NCI-H526 (cell line): ENCODE results near the gene CAPRIN1.

ENCODE experiments used
- DNase-seq, 2 experiments: peaks; one replicate each; lab custom pipeline; 2025; lab: John Stamatoyannopoulos, UW

The CAPRIN1 gene

GRCh38 chr11:34051349-34052035 lies at the start of gene CAPRIN1:
Gene CAPRIN1, plus strand, starts transcription at chr11:34051731. Its CDS starts 690 bp downstream, at chr11:34052421.
- DNase-seq, result peak; percentile 96 to 99

GRCh38 chr11:34002420-34002819 lies 49.1 kb upstream of the CAPRIN1 start:
- DNase-seq, result peak; percentile 53 to 70

- no peak for DNase-seq
These were observed 47.3 kb upstream of the CAPRIN1 start for GRCh38 chr11:34004236-34004635.

GRCh38 chr11:34006876-34007275 lies 44.7 kb upstream of the CAPRIN1 start:
- DNase-seq, result no peak

GRCh38 chr11:34012734-34013133 lies 38.8 kb upstream of the CAPRIN1 start:
- no peak for DNase-seq

GRCh38 chr11:34013898-34014571 lies 37.5 kb upstream of the CAPRIN1 start:
- no peak for DNase-seq

GRCh38 chr11:34021977-34022735 lies 29.4 kb upstream of the CAPRIN1 start:
- DNase-seq, result no peak

GRCh38 chr11:34026432-34026831 lies 25.1 kb upstream of the CAPRIN1 start:
- no peak for DNase-seq

- no peak for DNase-seq
These were observed 23.8 kb upstream of the CAPRIN1 start for GRCh38 chr11:34027516-34028408.

GRCh38 chr11:34028425-34028824 lies 23.1 kb upstream of the CAPRIN1 start:
- DNase-seq, result no peak

- no peak for DNase-seq
These were observed 22.4 kb upstream of the CAPRIN1 start for GRCh38 chr11:34029176-34029575.

- DNase-seq, result peak in 1 of 2 experiments; percentile 14
These were observed 21.1 kb upstream of the CAPRIN1 start for GRCh38 chr11:34030382-34030781.

GRCh38 chr11:34033399-34033798 lies 18.1 kb upstream of the CAPRIN1 start:
- DNase-seq, result no peak

- no peak for DNase-seq
These were observed 17.5 kb upstream of the CAPRIN1 start for GRCh38 chr11:34034053-34034452.

GRCh38 chr11:34036456-34036855 lies 15.1 kb upstream of the CAPRIN1 start:
- no peak for DNase-seq

- DNase-seq, result no peak
These were observed 14.5 kb upstream of the CAPRIN1 start for GRCh38 chr11:34037016-34037415.

GRCh38 chr11:34040571-34040970 lies 11.0 kb upstream of the CAPRIN1 start:
- no peak for DNase-seq

GRCh38 chr11:34044664-34045485 lies 6.7 kb upstream of the CAPRIN1 start:
- DNase-seq, result no peak

- DNase-seq, result peak in 1 of 2 experiments; percentile 39
These were observed 2.5 kb upstream of the CAPRIN1 start for GRCh38 chr11:34049028-34049427.

GRCh38 chr11:34050581-34051348 lies 766 bp upstream of the CAPRIN1 start:
- peak; percentile 77 to 91 for DNase-seq
